ENCODE results near the gene IKZF2. TPM values are rescaled to one million over a fixed set of nuclear protein-coding genes. Genes with fewer than 3 reads are reported as not detected.

Gene IKZF2
- total RNA-seq, 1 donor from 2014 or later: 4.0 TPM

DNA sequence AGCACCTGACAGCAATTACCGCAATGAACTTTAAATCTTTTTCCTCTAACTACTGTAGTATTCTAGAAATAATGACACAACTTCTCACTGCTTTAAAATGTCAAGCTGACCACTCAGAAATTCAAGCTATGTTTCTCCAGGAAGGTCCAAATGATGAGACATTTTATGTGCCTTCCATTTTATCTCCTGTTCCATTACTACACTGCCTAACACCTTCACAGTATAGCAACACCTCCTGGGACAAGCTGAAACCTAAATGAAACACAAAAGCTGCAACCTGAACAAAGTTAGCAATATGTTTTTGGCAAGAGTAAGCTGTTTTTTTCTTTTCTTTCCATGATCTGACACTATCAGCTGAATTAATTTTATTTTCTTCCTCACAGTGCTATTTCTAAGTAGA lies 81.9 kb downstream of the IKZF2 start:
- TF ChIP-seq, protein P1, sequence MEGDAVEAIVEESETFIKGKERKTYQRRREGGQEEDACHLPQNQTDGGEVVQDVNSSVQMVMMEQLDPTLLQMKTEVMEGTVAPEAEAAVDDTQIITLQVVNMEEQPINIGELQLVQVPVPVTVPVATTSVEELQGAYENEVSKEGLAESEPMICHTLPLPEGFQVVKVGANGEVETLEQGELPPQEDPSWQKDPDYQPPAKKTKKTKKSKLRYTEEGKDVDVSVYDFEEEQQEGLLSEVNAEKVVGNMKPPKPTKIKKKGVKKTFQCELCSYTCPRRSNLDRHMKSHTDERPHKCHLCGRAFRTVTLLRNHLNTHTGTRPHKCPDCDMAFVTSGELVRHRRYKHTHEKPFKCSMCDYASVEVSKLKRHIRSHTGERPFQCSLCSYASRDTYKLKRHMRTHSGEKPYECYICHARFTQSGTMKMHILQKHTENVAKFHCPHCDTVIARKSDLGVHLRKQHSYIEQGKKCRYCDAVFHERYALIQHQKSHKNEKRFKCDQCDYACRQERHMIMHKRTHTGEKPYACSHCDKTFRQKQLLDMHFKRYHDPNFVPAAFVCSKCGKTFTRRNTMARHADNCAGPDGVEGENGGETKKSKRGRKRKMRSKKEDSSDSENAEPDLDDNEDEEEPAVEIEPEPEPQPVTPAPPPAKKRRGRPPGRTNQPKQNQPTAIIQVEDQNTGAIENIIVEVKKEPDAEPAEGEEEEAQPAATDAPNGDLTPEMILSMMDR (IDR thresholded peaks at IDR 0.05; ENCODE audit: unreplicated experiment): no peak
- no peak for DNase-seq (ENCODE audit: low spot score)
- no peaks in the 10 kb centered on the region for H3K9me3 Mint-ChIP-seq (ENCODE audit: unreplicated experiment)
- H3K4me3 Mint-ChIP-seq (ENCODE audit: unreplicated experiment): no peak overlapping the region
- H3K4me1 Mint-ChIP-seq (ENCODE audit: unreplicated experiment): peaks cover 6% of the 10 kb centered on the region
- no peaks in the 10 kb centered on the region for H3K36me3 Mint-ChIP-seq (ENCODE audit: low read depth, unreplicated experiment)
- no peaks in the 10 kb centered on the region for H3K27me3 Mint-ChIP-seq (ENCODE audit: unreplicated experiment)
- no peak overlapping the region for H3K27ac Mint-ChIP-seq (ENCODE audit: unreplicated experiment)

DNA sequence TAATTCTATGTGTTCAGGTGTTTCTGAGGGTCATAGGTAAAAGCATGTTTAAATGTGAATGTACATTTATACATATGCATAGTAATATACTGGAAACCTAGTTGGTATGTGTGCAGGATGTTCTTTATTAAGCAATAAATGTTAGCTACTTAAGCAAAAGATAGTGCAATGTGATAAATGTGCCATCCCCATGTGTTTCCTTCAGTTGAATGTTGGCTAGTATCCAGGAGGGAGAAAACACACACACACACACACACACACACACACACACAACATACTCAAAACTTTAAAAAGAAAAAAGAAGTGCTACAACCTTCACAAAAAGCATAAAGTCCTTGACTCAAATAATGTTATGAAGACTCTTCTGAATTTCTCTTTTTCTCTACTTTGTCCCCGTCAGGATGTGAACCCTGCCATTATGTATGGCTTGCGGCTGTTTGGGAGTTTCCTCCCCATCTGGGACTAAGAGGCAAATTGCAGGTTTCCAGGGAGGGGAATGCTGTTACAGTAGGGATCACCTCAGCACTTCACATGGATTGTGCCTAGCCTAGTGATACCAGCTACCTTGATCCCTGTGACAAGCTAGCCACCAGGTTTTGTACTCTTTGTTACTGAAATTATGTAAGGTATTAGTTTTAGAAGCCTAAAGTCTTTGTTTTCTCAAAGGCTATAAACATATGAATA lies 82.6 kb downstream of the IKZF2 start:
- no peak for DNase-seq (ENCODE audit: low spot score)
- Mint-ChIP-seq H3K4me3 (ENCODE audit: unreplicated experiment) (no peak overlapping the region), H3K4me1 (ENCODE audit: unreplicated experiment) (peaks cover 6% of the 10 kb centered on the region), H3K9me3 (ENCODE audit: unreplicated experiment) (no peaks in the 10 kb centered on the region), H3K27ac (ENCODE audit: unreplicated experiment) (no peak overlapping the region), H3K27me3 (ENCODE audit: unreplicated experiment) (no peaks in the 10 kb centered on the region), H3K36me3 (ENCODE audit: low read depth, unreplicated experiment) (no peaks in the 10 kb centered on the region)
- TF ChIP-seq, protein P1 (IDR thresholded peaks at IDR 0.05; ENCODE audit: unreplicated experiment): no peak

DNA sequence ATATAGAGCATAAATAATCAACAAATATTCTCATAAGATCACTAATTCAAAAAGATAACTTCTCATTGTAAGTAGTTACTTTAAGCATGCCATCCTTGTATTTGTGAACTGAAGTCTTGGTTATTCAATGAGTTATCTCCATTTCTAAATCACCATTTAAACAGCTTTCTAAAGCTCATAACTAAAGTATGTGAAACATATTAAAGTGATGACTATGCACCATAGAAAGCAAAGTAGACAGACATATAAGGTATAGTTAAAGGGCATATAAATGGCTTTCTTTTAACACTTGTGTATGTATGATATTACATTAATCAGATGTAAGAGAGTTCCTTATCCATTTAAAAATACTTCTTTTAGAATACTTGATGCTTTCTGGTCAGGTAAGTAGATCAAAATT lies 83.5 kb downstream of the IKZF2 start:
- no peaks in the 10 kb centered on the region for H3K36me3 Mint-ChIP-seq (ENCODE audit: low read depth, unreplicated experiment)
- H3K9me3 Mint-ChIP-seq (ENCODE audit: unreplicated experiment): no peaks in the 10 kb centered on the region
- TF ChIP-seq, protein P1 (IDR thresholded peaks at IDR 0.05; ENCODE audit: unreplicated experiment): no peak
- H3K4me3 Mint-ChIP-seq (ENCODE audit: unreplicated experiment): no peak overlapping the region
- no peaks in the 10 kb centered on the region for H3K27me3 Mint-ChIP-seq (ENCODE audit: unreplicated experiment)
- H3K4me1 Mint-ChIP-seq (ENCODE audit: unreplicated experiment): peaks cover 6% of the 10 kb centered on the region
- no peak for DNase-seq (ENCODE audit: low spot score)
- H3K27ac Mint-ChIP-seq (ENCODE audit: unreplicated experiment): no peak overlapping the region

DNA sequence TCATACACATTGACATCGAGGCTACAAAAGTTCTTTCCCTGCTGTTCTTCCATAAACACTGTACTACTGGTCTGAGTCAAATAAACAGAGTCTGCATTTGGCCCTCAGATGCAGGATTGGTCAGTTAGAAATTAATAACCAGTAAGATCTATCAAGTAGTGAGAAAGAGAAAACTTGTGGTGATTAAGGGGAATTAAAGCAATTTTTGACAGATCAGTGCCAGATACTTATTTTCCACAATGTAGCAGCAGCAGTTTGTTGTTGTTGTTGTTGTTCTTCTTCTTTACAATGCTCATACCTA lies 85.0 kb downstream of the IKZF2 start:
- Mint-ChIP-seq H3K36me3 (ENCODE audit: low read depth, unreplicated experiment) (no peaks in the 10 kb centered on the region), H3K27ac (ENCODE audit: unreplicated experiment) (no peak overlapping the region), H3K9me3 (ENCODE audit: unreplicated experiment) (no peaks in the 10 kb centered on the region), H3K4me3 (ENCODE audit: unreplicated experiment) (no peak overlapping the region), H3K27me3 (ENCODE audit: unreplicated experiment) (no peaks in the 10 kb centered on the region), H3K4me1 (ENCODE audit: unreplicated experiment) (peaks cover 6% of the 10 kb centered on the region)
- DNase-seq (ENCODE audit: low spot score): no peak
- TF ChIP-seq, protein P1 (IDR thresholded peaks at IDR 0.05; ENCODE audit: unreplicated experiment): no peak

DNA sequence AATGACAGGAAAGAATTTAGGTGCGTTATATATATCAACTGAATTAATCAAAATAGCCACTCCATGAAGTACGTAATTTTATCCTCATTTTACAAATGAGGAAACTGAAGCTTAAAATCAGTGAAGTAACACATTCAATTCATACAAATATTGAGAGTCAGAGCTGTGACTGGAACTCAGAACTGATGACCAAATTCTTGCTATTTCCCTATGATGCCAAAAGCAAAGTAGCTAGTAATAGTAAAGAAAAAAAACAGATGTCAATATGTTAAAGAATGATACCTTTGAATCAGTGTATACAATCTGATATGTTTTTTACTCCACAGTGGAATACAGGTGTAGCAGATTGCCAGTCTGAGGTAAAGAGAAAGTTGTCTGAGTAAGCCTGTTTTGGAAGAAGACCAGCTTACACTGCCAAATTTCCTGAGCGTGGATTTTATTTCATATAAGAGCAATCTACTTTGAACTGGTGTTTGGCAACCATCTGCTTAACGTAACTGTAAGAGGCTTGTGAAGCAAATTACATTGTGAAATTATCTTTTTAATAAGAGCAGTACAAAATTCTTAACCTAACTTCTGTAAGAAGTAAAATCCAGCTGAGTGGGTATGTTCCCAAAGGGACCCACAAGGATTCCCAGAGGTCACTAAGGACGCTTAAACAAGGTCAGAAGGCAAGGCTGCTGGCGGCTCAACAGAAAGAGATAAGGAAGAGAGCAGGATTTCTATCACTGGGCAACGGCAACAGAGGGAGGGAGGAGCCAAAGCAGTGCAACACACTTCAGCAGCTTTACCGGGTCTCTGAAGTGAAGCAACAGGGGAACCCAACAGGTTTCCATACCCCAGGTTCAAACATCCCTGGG lies 85.6 kb downstream of the IKZF2 start:
- H3K4me1 Mint-ChIP-seq (ENCODE audit: unreplicated experiment): peaks cover 6% of the 10 kb centered on the region
- no peaks in the 10 kb centered on the region for H3K27me3 Mint-ChIP-seq (ENCODE audit: unreplicated experiment)
- H3K36me3 Mint-ChIP-seq (ENCODE audit: low read depth, unreplicated experiment): no peaks in the 10 kb centered on the region
- H3K27ac Mint-ChIP-seq (ENCODE audit: unreplicated experiment): no peak overlapping the region
- H3K9me3 Mint-ChIP-seq (ENCODE audit: unreplicated experiment): no peaks in the 10 kb centered on the region
- TF ChIP-seq, protein P1 (IDR thresholded peaks at IDR 0.05; ENCODE audit: unreplicated experiment): no peak
- peak; percentile 6 for DNase-seq (ENCODE audit: low spot score)
- no peak overlapping the region for H3K4me3 Mint-ChIP-seq (ENCODE audit: unreplicated experiment)
